ENCODE results near the gene MMP12.
"Not testable (repeated sequence)": the region's sequence is repeated elsewhere in the genome, so short reads cannot be mapped to it uniquely, and the experiment has no call there.

Gene MMP12

DNA sequence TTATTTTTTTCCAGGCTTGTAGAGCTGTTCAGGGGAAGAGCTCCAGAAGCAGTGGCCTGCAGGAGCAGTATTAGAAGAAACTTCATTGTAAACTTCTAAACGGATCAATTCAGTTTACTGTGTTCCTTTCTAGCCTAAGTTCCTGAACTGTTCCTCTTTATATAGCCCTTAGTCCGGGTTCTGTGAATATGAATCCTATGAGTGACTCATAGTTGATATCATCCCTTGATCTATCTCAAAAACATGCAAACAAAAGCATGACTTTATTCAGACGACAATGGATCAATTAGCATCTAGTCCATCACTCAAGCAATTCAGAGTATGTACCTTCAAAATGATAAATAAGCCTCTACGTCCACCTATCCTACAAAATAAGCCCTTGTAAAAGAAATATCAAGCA is at the start of gene MMP12:
Gene MMP12 (minus strand): TSS at position 131 of the 400 bp plus-strand sequence. CDS start 45 bp downstream, at position 86.
- no peak for DNase-seq

DNA sequence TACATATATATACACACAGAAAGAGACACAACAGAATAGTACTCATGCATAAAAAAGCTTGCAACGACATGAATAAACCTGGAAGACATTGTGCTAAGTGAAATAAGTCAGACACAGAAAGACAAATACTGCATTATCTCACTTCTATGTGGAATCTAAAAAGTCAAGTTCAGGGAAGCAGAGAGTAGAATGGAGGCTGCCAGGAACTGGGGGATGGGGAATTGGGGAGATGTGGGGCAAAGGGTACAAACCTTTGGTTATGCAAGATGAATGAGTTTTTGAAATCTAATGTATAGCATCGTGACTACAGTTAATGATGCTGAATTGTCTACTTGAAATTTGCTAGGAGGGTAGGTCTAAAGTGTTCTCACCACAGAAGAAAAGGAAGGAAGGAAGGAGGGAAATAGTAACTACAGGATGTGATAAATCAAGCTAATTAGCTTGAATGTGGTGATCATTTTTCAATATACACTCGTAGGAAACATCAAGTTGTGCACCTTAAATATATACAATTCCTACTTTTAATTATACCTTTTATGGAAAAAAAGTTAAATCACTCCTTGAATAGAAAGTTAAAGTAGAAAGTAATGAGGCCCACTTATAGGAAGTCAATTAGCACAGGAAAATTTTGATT is 46.9 kb upstream of the MMP12 start:
- DNase-seq, result no peak

DNA sequence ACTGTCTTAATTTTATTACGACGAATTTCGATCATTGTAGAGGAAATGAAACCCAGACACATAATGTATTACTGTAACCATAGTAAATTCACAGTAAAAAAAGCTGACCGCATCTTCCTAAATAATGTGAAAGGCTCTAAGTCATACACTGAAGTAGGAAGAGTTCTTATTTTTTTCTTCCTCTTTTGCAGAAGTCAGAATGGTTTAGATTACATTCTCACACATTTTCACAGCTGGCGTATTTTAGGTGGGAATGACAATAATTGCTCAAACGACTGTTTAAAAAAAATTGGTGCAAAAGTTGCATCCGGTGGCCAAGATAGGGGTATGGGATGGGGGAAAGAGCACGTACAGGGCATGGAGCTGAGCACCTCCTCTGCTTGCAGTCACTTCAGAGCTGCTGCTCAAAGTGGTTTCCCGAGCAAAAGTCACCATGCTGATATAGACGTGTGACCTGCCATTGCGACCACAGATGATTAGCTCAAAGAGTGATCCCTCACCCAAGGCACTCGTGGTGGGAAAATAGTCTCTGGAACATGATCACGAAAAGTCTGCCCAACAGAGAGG is 45.4 kb upstream of the MMP12 start:
- no peak for DNase-seq

DNA sequence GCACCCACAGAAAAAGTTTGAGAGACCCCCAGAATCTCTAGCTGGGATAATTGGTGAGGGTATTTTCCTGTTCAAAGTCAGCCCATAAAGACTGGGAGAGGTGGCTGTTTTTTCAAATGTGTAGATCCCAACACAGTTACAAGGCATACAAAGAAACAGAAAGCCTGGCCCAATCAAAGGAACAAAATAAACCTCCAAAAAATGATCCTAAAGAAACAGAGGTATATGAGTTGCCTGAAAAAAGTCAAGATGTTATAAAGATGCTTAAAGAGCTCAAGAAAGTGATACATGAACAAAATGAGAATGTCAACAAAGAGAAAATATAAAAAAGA is 40.2 kb upstream of the MMP12 start:
- DNase-seq, result no peak

DNA sequence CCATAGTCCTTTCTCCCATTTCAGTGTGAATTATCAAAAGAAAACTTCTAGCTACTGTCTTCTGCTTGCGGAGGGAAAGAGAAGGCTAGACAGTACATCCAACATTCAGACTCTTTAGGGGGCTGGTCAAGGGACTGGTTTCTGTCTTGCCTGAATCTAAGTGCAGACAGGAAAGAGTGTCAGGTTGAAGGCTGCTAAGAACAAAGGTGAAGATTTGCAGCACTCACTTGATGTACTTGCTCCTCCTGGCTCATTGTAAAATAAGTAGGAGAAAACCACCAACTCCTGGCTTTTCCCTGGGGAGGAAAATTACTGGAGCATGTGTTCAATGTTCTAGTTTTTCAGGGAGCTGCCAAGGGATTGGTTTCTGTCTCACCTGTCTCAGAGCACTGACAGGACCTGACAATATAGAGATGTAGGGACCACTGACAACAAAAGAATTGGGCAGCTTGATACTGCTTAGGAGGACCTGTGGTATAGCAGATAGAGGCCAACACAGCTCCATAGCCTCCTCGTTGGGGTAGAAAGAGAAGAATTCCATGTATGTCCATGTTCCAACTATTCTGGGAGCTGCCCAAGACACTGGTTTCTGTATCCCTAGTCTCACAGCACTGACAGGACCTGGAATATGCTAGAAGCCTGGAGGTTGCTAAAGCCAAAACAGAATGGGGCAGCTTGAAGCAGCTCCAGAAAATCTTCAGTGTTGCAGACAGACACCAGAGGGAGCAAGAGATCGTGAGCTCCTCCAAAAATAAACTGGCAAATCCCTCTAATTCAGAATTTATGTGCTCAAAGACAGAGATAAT is 39.7 kb upstream of the MMP12 start:
- no peak for DNase-seq

DNA sequence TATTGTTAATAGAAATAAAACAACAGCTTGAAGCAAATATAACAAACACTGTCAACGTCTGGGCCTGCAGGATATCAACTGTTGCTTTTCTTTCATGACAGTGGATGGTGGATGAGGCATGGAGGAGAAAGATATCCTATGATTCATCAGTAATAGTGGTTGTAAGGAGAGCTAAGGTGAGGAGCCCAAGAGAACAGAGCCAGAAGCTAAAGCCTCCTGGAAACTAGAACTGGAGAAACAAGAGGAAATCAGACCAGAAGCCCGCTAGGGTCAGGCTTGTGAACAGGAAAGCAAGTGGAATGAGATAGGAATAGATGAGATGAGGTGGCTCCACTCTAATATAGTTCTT is 37.7 kb upstream of the MMP12 start:
- DNase-seq, result no peak

DNA sequence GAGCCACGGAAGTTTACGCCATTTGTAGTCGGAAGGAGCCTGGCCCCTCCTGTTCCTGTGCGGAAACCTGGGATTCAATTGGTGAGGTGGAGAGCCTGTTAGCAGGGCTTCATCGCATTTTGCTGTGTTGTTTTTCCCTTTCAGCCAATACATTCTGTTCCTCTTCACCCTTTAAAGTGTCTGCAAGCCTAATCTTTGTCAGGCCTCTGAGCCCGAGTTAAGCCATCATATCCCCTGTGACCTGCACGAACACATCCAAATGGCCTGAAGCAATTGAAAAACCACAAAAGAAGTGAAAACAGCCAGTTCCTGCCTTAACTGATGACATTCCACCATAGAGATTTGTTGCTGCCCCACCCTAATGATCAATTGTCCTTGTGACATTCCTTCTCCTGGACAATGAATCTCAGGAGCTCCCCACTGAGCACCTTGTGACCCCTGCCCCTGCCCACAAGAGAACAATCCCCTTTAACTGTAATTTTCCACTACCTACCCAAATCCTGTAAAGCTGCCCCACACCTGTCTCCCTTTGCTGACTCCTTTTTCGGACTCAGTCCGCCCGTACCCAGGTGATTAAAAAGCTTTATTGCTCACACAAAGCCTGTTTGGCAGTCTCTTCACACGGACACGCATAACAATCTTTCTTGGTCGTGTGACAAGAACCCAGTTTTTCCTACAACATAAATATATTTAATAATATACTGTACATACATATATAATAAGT is 37.1 kb upstream of the MMP12 start:
- no peak for DNase-seq

DNA sequence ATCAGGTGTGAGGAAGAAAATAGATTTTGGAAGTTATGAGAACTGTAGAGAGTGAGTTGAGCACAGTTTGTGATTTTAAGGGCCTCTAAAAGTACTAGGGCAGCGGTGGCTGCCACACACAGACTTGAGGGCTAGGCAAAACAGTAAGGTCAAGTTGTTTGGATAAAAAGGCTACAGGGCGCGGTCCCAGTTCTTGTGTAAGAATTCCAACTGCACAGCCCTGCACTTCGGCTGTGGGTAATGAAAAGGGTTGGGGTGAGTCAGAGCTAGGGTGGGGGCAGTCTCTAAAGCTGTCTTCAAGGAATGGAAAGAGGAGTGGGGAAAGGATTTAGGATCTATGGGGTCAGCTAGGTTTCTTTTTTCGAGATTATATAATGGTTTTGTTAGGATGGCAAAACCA is 31.1 kb upstream of the MMP12 start:
- DNase-seq, result not testable (repeated sequence)

DNA sequence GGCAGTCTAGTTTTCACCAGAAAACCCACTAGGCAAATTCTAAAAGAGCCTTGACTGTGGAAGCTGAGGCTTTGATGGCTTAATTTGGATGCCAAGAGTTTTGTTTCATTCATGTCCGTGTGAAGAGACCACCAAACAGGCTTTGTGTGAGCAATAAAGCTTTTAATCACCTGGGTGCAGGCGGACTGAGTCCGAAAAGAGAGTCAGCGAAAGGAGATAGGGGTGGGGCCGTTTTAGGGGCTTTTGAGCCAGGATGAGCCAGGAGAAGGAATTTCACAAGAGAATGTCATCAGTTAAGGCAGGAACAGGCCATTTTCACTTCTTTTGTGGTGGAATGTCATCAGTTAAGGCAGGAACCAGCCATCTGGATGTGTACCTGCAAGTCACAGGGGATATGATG is 29.1 kb upstream of the MMP12 start:
- not testable (repeated sequence) for DNase-seq

DNA sequence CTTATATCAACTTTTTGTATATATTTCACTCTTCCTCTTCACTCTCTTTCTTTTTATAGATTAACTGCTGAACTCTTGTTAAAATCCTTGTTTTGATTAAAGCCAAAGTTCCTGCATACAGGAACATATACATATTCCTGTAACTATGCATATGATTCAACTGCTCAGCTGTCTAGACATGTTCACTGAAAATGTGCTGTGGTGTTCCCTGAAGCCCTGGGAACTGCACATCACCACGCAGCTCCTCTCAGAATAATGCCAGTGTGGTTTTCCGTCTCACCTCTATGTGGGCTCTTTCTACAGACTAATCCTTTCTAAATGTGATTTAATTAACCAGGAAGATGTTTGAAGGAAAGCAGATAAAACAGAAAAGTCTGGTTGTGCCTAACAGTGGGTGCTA is 25.6 kb upstream of the MMP12 start:
- DNase-seq, result no peak

DNA sequence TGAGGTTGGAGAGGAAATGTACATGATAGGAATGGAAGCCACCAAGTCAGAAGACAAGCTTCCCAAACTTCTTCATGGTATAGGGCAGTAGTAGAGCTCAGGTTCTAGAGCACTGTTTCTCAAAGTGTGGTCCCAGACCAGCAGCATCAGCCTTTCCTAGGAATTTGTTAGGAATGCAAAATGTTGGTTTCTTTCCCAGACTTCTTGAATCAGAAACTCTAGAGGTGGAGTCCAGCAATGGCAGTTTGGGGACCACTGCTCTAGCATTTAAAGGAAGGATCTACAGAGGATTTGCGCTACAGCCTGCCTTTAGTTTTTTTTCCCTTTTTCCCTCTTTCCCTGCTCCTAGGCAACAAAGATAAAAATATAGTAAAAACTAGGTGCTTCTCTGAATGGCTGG is 17.0 kb upstream of the MMP12 start:
- no peak for DNase-seq

DNA sequence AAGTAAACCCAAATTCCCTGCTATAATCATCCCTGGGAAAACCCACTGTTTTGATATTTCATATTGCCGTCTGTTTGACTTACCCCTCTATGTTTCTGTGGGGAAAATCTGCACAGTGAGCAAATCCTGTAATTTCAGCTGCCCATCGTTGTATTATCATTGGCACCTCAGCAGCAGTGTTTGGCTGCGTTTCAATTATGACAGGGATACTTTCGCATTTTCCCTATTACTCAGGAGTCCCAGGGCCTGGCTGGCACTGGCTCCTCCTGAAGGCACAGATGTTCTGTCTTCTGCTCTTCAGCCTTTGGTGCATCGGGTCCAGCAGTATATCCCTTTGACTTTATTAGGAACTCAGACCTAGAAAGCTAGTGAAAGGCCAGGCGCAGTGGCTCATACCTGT is 12.2 kb upstream of the MMP12 start:
- no peak for DNase-seq

DNA sequence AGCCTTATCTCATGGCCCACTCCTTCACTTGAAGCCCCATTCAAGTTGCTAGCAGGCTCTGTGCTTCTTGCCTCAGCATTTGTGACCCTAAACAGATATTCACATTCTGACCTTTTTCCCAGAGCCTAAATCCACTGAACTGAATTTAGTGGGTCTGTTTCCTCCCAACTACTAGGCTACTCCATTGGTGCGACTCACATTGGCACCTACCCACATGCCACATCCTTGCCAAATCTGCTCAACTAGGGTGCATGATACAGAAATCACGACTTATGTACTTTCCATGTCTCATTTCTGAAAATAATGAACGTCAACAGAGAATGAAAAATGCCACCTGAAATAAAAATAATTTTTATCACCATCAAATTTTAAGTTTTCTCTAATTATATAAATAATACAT is 8.4 kb upstream of the MMP12 start:
- no peak for DNase-seq

DNA sequence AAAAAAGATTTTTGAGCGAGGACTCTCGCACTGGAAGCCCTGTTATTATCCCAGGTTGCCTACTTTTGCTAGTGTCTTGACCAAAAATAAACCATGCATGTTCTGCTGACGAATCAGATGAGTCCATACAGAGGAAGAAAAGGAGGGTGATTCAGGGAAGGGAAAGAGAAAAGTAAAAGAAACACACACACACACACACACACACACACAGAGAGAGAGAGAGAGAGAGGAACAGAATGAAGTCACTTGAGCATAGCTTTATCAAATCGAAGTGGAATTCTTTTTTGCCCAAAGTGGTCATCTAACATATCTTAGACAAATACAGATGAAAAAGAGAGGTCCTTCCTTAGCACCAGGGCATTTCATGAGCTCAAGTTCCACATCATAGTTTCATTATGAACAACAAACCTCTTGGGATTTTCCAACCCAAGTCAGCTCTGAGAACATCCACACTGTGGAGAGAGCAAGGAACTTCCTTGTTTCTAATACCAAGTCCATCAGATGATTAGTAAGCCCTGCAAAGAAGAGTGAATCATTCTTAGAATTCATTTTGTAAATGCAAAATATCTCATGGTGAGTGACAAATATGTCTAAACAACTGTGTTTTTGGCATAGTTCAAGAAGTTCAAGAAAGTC is 7.7 kb upstream of the MMP12 start:
- DNase-seq, result no peak

DNA sequence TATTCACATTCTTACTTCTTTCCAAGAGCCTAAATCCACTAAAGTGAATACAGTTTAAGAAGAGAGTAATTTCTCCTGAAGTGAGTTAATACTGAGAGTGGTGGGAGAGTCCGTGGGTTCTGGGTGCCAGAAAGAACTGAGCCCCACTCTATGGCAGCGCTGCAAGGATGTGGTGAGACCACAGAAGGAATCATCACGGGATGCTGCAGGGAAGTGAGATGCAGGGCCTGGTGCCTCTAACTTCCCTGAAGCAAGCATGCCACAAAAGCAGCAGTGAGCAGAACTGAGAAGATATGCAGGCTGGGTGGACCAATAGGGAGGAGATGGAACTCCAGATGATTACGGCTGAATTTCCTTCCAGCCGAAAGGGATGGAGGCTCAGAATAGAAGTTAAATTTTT is 5.0 kb upstream of the MMP12 start:
- no peak for DNase-seq

DNA sequence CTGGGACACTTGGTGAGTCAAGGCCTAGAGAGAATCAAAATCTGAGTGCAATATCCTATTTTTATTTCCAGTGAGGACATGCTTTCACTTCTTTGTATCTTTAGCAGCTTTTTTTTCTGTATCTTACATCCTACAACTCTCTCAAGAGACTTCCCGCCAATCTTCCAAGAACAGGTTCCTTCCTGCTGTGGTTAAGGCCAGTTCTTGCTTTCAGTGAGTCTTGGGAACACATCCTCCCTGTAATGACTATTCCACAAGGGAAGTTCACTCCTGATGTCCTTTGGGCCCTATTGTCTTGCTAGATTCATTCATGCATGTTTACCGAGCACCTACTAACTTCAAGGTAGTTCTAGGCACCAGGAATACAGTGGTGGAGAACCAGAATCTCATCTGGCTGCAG is 3.8 kb upstream of the MMP12 start:
- no peak for DNase-seq

DNA sequence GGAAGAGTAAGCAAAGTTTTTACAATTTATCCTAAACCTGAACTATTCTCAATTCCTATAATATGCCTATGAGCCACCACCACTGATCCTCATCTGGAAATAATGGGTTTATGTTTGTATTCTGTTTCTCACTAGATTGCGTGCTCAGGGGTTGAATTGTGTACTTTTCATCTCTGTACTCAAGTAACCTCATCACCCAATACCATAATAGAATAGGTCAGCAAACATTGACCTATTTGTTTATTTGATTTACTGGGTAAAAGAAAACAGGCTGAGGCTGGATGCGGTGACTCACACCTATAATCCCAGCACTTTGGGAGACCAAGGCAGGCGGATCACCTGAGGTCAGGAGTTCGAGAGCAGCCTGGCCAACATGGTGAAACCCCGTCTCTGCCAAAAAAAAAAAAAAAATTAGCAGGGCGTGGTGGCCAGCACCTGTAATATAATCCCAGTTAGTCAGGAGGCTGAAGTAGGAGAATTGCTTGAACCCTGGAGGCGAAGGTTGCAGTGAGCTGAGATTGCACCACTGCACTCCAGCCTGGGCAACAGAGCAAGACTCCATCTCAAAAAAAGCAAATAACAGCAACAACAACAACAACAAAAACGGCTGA is 5.3 kb downstream of the MMP12 start:
- not testable (repeated sequence) for DNase-seq

DNA sequence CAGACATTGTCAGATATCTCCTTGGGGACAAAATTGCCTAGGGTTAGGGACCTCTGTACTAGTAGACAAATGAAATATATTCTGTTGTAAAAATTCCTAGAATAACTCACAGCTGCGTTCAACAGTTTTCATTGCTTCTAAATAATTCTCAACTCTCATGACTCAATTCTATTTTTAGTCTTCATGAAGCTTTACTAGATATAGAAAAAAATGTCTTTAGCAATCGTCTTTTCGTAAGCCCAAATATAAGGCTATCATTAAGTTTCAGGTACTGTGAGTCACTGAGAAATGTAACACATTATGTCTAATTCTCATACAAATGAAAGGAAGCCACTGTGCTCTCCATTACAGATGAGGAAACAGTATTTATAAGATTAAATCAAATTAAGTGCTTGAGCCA is 6.4 kb downstream of the MMP12 start:
- DNase-seq, result no peak

DNA sequence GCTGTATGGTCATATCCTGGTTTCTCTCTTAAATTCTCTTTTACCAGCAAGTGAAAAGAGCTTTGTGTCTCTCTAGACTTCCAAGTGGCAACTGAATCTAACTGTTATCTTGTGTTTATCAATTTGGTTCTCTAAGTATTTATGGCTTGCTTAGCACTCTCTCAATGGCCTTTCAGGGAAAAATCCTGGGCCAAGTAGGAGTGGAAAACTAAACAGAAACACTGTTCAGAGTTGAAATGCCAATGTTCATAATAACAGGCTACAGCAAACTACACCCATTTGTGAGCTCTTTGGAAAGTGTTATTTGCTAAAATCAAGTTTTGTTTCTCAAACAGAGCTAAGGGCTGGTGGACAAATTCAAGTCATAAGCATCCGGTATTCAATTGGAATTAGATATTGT is 10.1 kb downstream of the MMP12 start:
- DNase-seq, result no peak

DNA sequence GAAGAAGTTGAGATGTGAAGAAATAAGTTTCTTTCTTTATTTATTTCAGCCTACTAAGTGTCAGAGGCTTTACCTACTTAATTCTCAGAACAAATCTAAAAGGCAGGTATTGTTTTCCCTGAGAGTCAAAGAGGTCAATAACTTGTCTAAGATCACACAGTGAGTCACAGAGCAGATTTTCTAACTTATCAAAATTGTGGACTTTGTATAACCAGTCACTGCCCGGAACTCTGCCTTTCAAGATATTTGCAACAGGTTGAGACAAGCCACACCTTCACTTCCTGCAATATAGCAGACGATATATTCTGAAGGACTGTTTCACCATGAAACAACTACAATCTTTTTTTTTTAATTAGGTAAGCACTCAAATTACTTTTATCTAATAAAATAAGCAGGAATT is 20.8 kb downstream of the MMP12 start:
- no peak for DNase-seq

DNA sequence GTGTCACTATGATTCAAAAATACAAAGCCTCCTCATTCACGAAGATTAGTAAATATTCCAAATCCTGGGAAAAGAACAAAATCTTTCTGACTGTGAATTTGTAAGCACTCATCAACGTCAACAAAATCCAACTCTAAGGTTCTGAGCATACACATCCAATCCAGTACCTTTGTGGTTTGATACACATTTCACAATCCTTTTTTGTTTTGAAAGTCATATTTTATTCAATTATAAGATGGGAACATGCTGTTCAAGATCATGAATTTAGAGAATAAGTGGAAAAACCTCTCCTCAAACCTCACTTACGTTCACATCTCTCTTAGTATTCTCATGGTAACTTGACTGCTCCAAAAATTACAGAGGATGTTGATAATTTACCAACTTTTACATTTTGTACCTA is 21.7 kb downstream of the MMP12 start:
- no peak for DNase-seq

DNA sequence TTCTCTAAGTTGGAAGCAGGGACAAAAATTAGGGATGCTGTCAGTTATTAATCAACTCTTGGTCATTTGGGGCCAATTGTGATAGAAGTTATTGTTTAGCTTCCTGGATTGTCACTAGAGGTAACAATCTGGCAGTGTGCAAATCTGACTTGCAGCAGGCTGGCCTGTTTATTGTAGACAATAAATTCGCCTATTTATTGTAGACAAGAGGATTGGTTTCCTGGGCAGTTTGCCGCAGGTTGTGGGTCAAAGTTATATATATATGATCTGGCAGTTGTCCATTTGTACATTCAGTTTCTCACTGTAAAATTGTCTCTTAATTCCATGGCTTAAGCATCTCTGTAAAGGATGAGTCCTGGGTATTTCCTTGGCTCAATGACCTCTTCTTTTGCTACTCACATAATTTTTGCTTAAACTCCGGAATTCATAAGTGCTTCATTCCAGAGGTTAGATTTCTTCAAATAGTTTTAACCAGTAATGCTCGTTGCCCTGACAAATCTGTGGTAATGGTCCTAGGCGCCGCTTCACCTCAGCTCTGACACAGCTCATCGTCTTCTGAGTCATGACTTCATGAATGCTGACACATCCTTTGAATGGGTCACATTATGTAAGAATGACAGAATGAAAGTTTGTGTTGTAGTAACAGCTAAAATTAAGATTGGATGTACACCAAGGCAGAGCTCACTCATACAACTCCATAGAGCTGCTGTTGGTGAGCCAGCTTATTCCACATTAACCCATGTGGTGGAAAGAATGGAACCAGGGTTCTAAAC is 23.6 kb downstream of the MMP12 start:
- DNase-seq, result no peak

Data from CD4-positive, alpha-beta T cell treated with Interleukin-6 for 4 hours (primary cell).